ENCODE measurements around the gene SLFN12L.
"Not testable (repeated sequence)": the region's sequence is repeated elsewhere in the genome, so short reads cannot be mapped to it uniquely, and the experiment has no call there.

Gene SLFN12L

GRCh38 chr17:35540589-35541404, 3.3 kb upstream of the SLFN12L start:
- ChIA-PET POLR2A (no interaction called here), CTCF (interaction anchor here (0.7 to 10.2 kb wide), 4 partner anchors 9 to 230 kb away, joined by 3 to 207 read pairs (median 10); no protein-coding TSS in a partner anchor)
- TF ChIP-seq CTCF (IDR thresholded peaks at IDR 0.05; ENCODE audit: control extremely low read depth, extremely low read depth, low read depth, missing control alignments): no peak
- DNase-seq (ENCODE audit: extremely low spot score): no peak

DNA sequence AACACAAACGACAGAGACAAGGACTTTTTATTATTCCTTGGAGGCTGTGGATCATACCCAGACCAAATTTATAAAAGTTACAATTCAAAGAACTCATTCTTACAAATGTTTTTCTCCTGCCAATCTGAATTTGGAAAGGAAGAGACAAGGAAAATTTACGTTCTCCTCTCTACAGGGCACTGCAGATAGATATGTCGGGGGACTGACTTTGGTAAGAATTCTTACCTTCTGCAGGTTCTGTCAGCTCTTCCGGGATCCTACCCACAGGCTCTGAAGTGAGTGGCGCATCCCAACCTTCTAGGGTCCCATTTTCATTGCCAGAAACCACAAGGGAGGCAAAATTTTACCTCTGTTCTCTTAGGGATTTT, 2.2 kb upstream of the SLFN12L start:
- CTCF ChIA-PET: interaction anchor here (0.5 to 10.2 kb wide), 19 partner anchors 8 to 373 kb away, joined by 3 to 207 read pairs (median 4); no protein-coding TSS in a partner anchor
- POLR2A ChIA-PET: no interaction called here
- no peak for DNase-seq (ENCODE audit: extremely low spot score)
- no peak for TF ChIP-seq CTCF (IDR thresholded peaks at IDR 0.05; ENCODE audit: control extremely low read depth, extremely low read depth, low read depth, missing control alignments)

DNA sequence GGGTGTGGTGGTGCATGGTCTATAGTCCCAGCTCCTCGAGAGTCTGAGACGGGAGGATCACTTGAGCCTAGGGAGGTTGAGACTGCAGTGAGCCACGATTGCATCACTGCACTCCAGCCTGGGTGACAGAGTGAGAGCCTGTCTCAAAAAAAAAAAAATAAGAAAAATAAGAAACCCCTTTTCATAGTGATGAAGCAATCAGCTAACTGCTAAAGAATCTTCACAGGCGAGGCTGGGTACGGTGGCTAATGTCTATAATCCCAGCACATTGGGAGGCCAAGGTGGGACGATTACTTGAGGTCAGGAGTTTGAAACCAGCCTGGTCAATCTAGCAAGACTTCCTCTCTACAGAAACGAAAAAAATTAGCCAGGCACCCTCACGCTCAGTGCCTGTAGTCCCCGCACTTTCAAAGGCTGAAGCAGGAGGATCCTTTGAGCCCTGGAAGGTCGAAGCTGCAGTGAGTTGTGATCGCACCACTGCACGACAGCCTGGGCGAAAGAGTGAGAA, 760 bp downstream of the SLFN12L start:
- no peak for DNase-seq (ENCODE audit: extremely low spot score)
- CTCF ChIA-PET: interaction anchor here (0.8 to 10.2 kb wide), 7 partner anchors 12 to 367 kb away, joined by 3 to 207 read pairs (median 4); partner anchors contain the start of genes PEX12 and SLFN14
- no peak for TF ChIP-seq CTCF (IDR thresholded peaks at IDR 0.05; ENCODE audit: control extremely low read depth, extremely low read depth, low read depth, missing control alignments)
- POLR2A ChIA-PET: no interaction called here

- DNase-seq (ENCODE audit: extremely low spot score); POLR2A ChIA-PET: not testable (repeated sequence)
- CTCF ChIA-PET: interaction anchor here (0.8 to 10.2 kb wide), 11 partner anchors 13 to 445 kb away, joined by 3 to 207 read pairs (median 3); partner anchors contain the start of gene SLFN14
Observed at GRCh38 chr17:35535406-35535805, 2.1 kb downstream of the SLFN12L start.

- no peak for TF ChIP-seq CTCF (IDR thresholded peaks at IDR 0.05; ENCODE audit: control extremely low read depth, extremely low read depth, low read depth, missing control alignments)
- no peak for DNase-seq (ENCODE audit: extremely low spot score)
- POLR2A ChIA-PET: interaction anchor here (2.2 kb wide), 1 partner anchor 161 kb away, joined by 7 read pairs; the partner anchor contains the start of gene SLFN11
- CTCF ChIA-PET: interaction anchor here (0.8 to 10.2 kb wide), 21 partner anchors 8 to 1115 kb away, joined by 3 to 207 read pairs (median 5); partner anchors contain the start of genes SLFN11 and SLFN14
Observed at GRCh38 chr17:35534576-35535093, 2.8 kb downstream of the SLFN12L start.

DNA sequence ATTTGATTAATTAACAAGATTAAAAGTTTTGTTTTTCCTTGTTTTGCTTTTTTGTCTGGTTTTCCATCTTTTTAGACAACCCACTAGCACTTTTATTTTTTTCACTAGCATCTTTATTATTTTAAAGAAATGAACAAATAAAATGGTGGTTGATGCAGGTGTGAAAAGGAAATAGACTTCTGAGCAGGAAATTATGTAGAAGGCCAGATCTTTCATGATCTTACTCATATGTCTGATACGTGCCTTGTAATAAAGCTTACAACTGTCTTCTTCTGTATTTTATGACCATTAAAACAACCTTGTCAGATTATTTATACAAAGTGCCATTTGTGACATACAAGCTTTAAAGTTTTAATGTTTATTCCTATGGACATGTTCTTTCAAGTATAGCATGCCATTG, 6.3 kb downstream of the SLFN12L start:
- POLR2A ChIA-PET: no interaction called here
- CTCF ChIA-PET: interaction anchor here (0.7 to 10.2 kb wide), 3 partner anchors 8 to 220 kb away, joined by 3 to 207 read pairs (median 4); no protein-coding TSS in a partner anchor
- no peak for DNase-seq (ENCODE audit: extremely low spot score)
- TF ChIP-seq CTCF (IDR thresholded peaks at IDR 0.05; ENCODE audit: control extremely low read depth, extremely low read depth, low read depth, missing control alignments): no peak
